HG03280 (cell line): Measurements from ENCODE around the gene USP17L13.
"Not testable (repeated sequence)": the region's sequence is repeated elsewhere in the genome, so short reads cannot be mapped to it uniquely, and the experiment has no call there.

Experiments
- ATAC-seq: cut with Tn5 transposase; IDR thresholded peaks from one replicate; pipeline ENCODE4 v1.9.1; 2021; ENCODE audit warnings: mild to moderate bottlenecking, moderate library complexity; ENCODE audit not compliant: unreplicated experiment

USP17L13 gene

DNA sequence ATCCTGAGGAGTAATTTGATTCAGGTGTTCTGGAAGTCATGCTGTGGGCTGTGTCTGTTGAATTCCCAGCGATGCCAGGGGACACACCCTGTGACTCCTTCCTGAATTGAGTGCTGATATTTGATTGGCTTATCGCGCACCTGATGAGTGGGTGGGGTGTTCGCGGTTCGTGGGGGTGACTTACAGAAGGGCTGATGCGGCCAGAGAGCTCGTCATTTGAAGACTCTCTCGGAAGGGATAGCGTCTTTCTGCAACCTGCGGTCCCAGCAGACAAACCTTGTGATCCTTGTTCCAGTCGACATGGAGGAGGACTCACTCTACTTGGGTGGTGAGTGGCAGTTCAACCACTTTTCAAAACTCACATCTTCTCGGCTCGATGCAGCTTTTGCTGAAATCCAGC lies at the start of gene USP17L13:
TSS of gene USP17L13 (plus strand) at position 301 of the 400 bp plus-strand sequence. CDS start at position 301, 0 bp downstream.
- not testable (repeated sequence) for ATAC-seq

- ATAC-seq = not testable (repeated sequence)
These were observed 14.3 kb upstream of the USP17L13 start, which contains the start of gene USP17L10 for GRCh38 chr4:9210357-9210756. USP17L10 (plus strand) TSS chr4:9210657; CDS start chr4:9210657, 0 bp downstream.

- ATAC-seq = not testable (repeated sequence)
These were observed 10.0 kb upstream of the USP17L13 start for GRCh38 chr4:9214701-9215100.

- ATAC-seq = not testable (repeated sequence)
These were observed 9.6 kb upstream of the USP17L13 start, which contains the start of gene USP17L11 for GRCh38 chr4:9215105-9215504. USP17L11 (plus strand) TSS chr4:9215405; CDS start chr4:9215405, 0 bp downstream.

DNA sequence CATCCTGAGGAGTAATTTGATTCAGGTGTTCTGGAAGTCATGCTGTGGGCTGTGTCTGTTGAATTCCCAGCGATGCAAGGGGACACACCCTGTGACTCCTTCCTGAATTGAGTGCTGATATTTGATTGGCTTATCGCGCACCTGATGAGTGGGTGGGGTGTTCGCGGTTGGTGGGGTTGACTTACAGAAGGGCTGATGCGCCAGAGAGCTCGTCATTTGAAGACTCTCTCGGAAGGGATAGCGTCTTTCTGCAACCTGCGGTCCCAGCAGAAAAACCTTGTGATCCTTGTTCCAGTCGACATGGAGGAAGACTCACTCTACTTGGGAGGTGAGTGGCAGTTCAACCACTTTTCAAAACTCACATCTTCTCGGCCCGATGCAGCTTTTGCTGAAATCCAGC lies 4.8 kb upstream of the USP17L13 start, which contains the start of gene USP17L12:
TSS of gene USP17L12 (plus strand) at position 301 of the 400 bp plus-strand sequence. CDS start at position 301, 0 bp downstream.
- not testable (repeated sequence) for ATAC-seq

GRCh38 chr4:9230249-9230648 lies 5.6 kb downstream of the USP17L13 start:
- ATAC-seq = not testable (repeated sequence)

DNA sequence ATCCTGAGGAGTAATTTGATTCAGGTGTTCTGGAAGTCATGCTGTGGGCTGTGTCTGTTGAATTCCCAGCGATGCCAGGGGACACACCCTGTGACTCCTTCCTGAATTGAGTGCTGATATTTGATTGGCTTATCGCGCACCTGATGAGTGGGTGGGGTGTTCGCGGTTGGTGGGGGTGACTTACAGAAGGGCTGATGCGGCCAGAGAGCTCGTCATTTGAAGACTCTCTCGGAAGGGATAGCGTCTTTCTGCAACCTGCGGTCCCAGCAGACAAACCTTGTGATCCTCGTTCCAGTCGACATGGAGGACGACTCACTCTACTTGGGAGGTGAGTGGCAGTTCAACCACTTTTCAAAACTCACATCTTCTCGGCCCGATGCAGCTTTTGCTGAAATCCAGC lies 9.4 kb downstream of the USP17L13 start, which contains the start of gene USP17L15:
TSS of gene USP17L15 (plus strand) at position 301 of the 400 bp plus-strand sequence. CDS start at position 301, 0 bp downstream.
- ATAC-seq = not testable (repeated sequence)

DNA sequence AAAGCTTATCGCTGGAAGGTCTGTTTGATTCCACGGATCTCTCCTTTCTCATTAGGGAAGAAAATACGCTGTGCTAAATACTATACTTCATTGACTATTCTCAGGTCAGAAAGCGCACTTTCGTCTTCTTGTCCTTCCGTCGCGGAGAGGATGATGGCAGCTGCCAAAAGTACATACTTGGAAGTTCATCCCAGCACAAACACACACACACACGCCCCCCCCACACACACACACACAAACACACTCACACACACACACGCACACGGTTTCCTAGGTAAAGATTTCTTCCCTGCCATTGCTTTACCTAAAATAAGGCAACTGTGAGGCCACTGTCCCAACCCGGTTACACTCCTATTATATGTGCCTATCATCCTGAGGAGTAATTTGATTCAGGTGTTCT lies 13.8 kb downstream of the USP17L13 start:
- ATAC-seq = not testable (repeated sequence)

DNA sequence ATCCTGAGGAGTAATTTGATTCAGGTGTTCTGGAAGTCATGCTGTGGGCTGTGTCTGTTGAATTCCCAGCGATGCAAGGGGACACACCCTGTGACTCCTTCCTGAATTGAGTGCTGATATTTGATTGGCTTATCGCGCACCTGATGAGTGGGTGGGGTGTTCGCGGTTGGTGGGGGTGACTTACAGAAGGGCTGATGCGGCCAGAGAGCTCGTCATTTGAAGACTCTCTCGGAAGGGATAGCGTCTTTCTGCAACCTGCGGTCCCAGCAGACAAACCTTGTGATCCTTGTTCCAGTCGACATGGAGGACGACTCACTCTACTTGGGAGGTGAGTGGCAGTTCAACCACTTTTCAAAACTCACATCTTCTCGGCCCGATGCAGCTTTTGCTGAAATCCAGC lies 18.9 kb downstream of the USP17L13 start, which contains the start of gene USP17L17:
TSS of gene USP17L17 (plus strand) at position 301 of the 400 bp plus-strand sequence. CDS start at position 301, 0 bp downstream.
- ATAC-seq = not testable (repeated sequence)

GRCh38 chr4:9247953-9248680 lies 23.4 kb downstream of the USP17L13 start, which contains the start of gene USP17L18:
USP17L18 (plus strand) TSS chr4:9248630; CDS start chr4:9248630, 0 bp downstream.
- ATAC-seq = not testable (repeated sequence)

DNA sequence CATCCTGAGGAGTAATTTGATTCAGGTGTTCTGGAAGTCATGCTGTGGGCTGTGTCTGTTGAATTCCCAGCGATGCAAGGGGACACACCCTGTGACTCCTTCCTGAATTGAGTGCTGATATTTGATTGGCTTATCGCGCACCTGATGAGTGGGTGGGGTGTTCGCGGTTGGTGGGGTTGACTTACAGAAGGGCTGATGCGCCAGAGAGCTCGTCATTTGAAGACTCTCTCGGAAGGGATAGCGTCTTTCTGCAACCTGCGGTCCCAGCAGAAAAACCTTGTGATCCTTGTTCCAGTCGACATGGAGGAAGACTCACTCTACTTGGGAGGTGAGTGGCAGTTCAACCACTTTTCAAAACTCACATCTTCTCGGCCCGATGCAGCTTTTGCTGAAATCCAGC lies 28.4 kb downstream of the USP17L13 start, which contains the start of gene USP17L19:
TSS of gene USP17L19 (plus strand) at position 301 of the 400 bp plus-strand sequence. CDS start at position 301, 0 bp downstream.
- ATAC-seq = not testable (repeated sequence)

GRCh38 chr4:9257824-9258223 lies 33.1 kb downstream of the USP17L13 start, which contains the start of gene USP17L20:
USP17L20 (plus strand) TSS chr4:9258124; CDS start chr4:9258124, 0 bp downstream.
- ATAC-seq = not testable (repeated sequence)

GRCh38 chr4:9262572-9262971 lies 37.9 kb downstream of the USP17L13 start, which contains the start of gene USP17L21:
USP17L21 (plus strand) TSS chr4:9262872; CDS start chr4:9262872, 0 bp downstream.
- ATAC-seq = not testable (repeated sequence)

GRCh38 chr4:9267319-9267718 lies 42.6 kb downstream of the USP17L13 start, which contains the start of gene USP17L22:
USP17L22 (plus strand) TSS chr4:9267619; CDS start chr4:9267619, 0 bp downstream.
- not testable (repeated sequence) for ATAC-seq

DNA sequence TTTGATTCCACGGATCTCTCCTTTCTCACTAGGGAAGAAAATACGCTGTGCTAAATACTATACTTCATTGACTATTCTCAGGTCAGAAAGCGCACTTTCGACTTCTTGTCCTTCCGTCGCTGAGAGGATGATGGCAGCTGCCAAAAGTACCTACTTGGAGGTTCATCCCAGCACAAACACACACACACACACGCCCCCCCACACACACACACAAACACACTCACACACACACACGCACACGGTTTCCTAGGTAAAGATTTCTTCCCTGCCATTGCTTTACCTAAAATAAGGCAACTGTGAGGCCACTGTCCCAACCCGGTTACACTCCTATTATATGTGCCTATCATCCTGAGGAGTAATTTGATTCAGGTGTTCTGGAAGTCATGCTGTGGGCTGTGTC lies 47.0 kb downstream of the USP17L13 start:
- ATAC-seq = not testable (repeated sequence)
